ENCODE data around the gene JSRP1.

JSRP1 gene

GRCh38 chr19:2231621-2232221 lies 24.5 kb downstream of the JSRP1 start:
- no peak for DNase-seq

DNA sequence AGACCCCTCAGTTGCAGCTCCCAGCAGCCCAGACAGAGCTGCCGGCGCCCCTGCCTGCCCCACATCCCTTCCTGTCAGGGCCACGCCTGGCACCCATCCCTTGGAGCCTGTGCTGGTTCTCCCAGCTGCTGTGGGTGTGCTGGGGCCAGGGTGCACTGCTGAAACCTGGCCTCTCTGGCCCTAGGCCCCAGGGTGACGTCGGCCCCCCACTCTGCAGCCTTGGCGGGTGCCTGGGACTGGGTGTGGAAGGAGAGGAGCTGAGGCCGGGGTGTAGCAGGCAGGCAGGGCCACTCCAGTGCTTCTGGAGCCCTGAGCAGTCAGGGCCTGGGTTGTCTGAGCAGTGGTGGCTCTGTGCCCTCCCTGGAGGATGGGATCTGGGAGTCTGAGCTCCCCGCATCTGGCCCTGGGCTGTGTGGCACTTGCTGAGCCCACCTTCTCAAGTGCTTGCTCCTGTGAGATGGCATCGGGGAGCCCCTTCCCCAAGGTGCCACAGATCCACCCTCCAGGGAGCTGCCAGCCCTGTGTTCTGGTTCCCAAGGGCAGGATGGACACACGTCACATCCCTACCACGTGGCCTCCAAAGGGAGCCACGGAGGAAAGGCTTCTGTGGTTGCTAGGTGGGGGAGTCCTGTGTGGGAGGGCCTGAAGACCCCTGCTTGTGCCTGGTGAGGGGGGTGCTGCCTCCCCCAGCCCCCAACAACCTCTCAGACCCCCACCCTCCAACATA lies 25.2 kb downstream of the JSRP1 start:
- no peak for DNase-seq

DNA sequence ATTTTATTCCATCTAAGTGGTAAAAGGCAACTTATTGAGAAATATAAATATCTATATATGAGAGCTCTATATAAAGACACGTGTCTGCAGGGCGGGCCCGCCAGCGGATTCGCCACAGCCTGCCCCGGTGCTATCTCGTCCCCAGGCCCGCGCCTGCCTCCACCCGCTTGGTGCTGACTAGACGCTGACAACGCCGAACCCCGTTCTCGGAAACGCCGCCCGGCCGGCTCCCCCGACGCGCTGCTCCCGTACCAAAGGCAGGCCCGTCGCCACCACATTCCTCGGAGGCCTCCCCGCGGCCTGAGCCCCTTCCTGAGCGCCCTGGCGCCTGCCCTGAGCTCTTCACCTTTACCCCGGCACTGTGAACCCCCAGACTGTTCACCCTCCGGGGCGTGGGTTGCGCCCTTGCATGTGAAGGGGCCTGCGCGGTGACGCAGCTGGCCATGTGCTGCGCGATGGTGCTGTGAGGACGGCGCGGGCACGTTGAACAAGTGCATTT lies 26.1 kb downstream of the JSRP1 start:
- no peak for DNase-seq

GRCh38 chr19:2229103-2230032 lies 26.8 kb downstream of the JSRP1 start:
- DNase-seq, result no peak

- DNase-seq, result no peak
These were observed 27.8 kb downstream of the JSRP1 start for GRCh38 chr19:2228157-2229030.

DNA sequence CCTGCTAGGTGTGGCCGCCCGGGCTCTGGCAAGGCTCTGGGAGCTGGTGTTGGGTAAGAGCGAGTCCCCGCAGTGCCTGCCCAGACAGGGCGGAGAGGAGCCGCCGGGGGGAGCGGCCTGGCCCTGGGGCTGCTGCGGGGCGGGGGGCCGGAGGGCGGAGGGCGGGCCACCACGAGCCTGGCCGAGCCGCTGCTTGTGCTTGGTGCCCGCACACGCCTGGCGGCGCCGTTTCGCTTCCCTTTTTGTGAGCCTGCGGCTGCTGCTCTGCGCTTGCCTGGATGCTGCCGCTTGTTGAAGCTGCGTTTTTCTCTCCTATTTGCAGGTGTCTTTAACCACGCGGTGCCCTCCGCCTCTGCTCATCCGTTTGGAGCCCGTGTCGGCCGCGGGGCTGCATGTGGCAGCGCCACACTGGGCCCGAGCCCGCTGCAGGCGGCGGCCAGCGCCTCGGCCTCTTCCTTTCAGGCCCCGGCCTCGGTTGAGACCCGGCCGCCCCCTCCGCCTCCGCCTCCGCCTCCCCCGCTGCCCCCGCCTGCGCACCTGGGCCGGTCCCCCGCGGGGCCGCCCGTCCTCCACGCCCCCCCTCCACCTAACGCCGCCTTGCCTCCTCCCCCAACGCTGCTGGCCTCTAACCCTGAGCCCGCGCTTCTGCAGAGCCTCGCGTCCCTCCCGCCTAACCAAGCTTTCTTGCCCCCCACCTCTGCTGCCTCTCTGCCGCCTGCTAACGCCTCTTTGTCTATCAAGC lies 28.6 kb downstream of the JSRP1 start:
- no peak for DNase-seq

DNA sequence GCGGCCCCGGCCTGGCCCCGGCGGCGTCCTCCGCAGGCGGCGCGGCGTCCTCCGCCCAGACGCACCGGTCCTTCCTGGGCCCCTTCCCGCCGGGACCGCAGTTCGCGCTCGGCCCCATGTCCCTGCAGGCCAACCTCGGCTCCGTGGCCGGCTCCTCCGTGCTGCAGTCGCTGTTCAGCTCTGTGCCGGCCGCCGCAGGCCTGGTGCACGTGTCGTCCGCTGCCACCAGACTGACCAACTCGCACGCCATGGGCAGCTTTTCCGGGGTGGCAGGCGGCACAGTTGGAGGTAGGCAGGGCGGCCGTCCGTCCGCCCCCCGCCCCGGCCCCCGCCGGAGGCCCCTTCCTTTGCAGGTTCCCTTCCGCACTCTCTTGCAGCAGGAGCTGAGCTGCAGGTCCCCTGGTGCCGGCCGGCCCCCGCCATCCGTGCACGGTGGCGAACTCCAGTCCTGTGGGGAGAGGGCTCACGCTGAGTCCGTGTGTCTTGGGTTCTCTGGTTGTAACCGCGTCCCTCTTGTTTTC lies 29.3 kb downstream of the JSRP1 start:
- DNase-seq, result no peak

- DNase-seq, result no peak
These were observed 30.0 kb downstream of the JSRP1 start for GRCh38 chr19:2226051-2226839.

GRCh38 chr19:2225415-2226050 lies 30.7 kb downstream of the JSRP1 start:
- DNase-seq, result no peak

DNA sequence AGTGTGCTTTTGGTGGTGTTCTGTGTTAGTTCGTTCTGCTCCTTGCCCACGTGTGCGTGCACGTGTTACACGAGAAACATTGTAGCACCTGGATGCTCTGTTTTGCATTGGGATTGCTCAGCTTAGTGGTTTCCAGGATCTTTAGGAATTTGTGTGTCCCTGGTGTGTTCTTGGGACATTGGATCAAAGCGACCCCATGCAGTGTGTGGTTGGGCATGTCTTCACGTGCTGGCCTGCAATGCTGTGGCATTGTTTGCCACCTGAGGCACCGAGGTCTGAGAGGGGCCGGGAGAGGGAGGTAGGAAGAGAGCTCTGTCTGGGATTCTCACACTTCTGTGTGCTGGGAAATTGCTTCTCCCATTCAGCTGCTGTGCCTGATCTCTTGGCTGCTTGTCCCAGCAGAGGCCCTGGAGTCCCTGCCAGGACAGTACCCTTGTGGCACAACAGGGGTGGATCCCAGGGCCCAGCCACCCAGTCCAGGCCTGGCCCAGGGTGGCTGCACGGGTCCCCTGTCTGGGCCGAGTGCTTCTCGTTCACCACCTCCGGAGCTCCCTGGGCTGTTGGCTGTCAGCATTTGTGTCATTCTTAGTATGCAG lies 31.4 kb downstream of the JSRP1 start:
- no peak for DNase-seq

DNA sequence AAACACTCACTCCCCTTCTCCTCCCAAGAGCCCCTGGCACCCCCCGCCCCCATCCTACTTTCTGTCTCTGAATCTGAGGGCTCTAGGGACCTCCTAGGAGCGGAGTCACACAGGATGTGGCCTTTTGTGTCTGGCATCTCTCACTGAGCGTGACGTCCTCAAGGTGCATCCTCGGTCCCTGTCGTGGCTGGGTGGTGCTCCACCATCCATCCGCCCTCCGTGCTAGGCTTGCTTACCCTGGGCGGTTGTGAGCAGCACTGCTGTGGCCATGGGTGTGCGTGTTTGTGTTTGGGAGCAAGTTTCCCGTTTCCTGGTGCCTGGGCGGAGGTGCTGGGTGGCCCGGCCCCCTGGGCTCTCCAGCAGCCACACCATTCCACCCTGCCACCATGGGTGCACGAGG lies 32.3 kb downstream of the JSRP1 start:
- no peak for DNase-seq

- DNase-seq, result no peak
These were observed 32.8 kb downstream of the JSRP1 start for GRCh38 chr19:2223391-2223790.

DNA sequence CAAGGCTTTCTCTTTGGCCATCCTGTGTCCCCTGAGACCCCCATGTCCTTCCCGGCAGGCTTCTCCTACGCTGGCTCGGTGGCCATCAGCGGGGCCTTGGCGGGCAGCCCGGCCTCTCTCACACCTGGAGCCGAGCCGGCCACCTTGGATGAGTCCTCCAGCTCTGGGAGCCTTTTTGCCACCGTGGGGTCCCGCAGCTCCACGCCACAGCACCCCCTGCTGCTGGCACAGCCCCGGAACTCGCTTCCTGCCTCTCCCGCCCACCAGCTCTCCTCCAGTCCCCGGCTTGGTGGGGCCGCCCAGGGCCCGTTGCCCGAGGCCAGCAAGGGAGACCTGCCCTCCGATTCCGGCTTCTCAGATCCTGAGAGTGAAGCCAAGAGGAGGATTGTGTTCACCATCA lies 34.3 kb downstream of the JSRP1 start:
- no peak for DNase-seq

GRCh38 chr19:2221250-2221831 lies 34.9 kb downstream of the JSRP1 start:
- no peak for DNase-seq

DNA sequence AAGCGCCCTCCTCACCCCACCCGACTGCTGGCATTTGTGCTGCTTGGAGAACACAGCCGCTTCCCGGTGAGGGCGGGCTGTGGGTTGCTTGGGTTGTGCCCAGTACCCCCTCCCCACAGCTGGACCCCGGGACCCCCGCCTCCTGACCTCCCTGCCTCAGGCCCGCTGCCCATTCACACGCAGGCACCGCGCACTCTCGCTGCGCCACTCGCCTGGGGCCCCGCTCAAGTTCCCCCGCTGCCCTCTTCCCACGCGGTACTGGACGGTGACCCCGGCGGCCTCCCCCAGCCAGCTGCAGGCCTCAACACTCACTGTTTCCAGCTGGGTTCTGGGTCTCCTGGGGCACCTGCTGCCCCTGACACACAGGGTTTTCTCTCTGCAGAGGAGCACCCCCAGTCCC lies 36.5 kb downstream of the JSRP1 start:
- no peak for DNase-seq

DNA sequence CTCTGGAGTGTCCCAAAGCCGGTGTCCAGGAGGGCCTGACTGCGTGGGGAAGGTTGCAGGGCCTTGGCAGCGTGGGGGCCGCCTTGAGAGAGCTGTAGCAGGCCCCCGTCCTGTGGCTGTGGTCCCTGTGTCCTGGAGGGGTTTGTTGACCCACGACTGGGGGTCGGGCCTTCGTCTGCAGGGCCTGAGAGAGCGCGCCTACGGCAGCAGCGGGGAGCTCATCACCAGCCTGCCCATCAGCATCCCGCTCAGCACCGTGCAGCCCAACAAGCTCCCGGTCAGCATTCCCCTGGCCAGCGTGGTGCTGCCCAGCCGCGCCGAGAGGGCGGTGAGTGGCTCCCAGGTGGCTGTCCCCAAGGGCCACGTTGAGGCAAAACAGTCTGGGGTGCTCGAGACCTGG lies 38.6 kb downstream of the JSRP1 start:
- DNase-seq, result no peak

DNA sequence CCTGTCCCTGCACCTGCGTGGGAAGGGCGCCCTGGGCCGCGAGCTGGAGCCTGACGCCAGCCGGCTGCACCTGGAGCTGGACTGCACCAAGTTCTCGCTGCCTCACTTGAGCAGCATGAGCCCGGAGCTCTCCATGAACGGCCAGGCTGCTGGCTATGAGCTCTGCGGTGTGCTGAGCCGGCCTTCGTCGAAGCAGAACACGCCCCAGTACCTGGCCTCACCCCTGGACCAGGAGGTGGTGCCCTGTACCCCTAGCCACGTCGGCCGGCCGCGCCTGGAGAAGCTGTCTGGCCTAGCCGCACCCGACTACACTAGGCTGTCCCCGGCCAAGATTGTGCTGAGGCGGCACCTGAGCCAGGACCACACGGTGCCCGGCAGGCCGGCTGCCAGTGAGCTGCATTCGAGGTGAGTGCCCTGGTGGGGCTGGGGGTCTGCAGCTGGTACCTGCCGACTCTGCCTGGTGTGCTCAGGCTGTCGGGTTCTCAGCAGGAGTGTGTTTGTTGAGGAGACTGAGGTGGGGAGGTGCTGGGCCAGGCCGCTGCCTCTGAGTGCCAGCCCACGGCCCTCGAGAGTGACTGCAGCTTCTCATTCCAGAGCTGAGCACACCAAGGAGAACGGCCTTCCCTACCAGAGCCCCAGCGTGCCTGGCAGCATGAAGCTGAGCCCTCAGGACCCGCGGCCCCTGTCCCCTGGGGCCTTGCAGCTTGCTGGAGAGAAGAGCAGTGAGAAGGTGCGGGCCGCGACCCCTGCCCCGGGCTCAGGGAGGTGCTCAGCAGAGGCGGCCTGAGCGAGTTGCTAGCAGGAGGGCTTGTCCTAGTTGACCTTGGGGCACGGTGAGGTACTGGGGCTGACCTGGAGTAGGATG lies 39.6 kb downstream of the JSRP1 start:
- no peak for DNase-seq

DNA sequence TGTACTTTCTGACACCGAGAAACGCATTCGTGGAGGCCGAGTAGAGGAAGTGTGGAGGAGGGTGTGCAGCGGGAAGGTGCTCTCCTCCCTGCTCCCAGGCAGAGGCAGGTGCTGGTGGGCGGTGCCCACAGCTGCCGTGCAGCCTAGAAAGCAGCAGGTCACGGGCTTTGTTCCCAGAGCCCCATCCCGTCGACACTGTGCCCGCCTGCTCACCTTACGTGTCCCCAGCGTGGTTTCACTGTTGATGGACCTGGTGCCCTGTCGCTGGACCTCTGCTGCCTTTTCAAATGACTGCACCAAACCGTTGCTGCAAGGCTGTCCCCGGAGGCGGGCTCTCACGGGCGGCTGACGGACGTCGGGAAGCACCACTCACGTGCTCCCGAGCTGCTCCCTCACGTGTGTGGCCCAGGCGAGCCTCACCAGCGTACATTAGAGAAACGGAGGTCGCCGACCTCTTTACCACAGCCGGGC lies 40.9 kb downstream of the JSRP1 start:
- peak; percentile 42 for DNase-seq

Measured in NCI-H510A treated with DMSO at 0.1 percent for 48 hours (cell line).